22Rv1 (cell line): Measurements from ENCODE around the gene TAX1BP1.

Experiments
- CTCF ChIP-seq: fragments of 450-650 bp; IDR thresholded peaks from 2 replicates; pipeline ENCODE4 v1.5.1; 2017; ENCODE audit warnings: mild to moderate bottlenecking
- ZFX ChIP-seq: fragments of 450-650 bp; IDR thresholded peaks from 2 replicates; pipeline ENCODE4 v1.6.1; 2017; ENCODE audit warnings: antibody characterized with exemption, borderline replicate concordance

DNA sequence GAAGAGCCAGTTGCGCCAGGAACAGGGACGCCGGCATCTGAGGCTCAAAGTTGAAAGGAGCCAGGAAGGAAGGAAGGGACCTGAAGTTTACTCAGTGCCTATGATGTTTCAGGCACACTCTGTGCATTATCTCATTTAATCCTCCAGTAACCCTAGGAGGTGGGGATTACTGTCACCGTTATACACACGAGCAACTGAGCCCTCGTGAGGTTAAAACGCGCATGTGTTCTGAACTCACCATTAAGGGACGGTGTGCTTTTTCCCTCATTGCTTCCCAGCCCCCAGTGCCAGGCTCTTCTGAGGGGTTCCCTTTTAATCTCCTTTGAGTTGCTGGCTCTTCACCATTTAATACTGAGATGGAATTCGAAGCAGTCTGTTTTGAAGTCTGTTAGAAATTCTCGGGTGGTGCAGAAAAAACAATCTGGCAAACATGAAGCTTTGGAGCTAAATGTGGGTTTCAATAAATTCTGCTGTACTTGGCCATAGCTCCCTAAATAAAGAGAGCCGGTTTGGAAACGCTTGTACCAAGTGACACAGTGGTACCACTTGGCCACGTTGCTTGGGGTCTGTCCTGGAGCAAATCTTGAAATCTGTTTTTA is 102.2 kb downstream of the TAX1BP1 start:
- no peak for TF ChIP-seq CTCF
- TF ChIP-seq ZFX, result no peak
